ENCODE measurements around the gene FAF1.

FAF1 gene

GRCh38 chr1:50978144-50978851, 18.2 kb upstream of the FAF1 start:
- no peak for DNase-seq (ENCODE audit: low read depth)

- DNase-seq (ENCODE audit: low read depth): no peak
These were observed 17.6 kb upstream of the FAF1 start for GRCh38 chr1:50977575-50978143.

GRCh38 chr1:50976890-50977574, 17.0 kb upstream of the FAF1 start:
- DNase-seq (ENCODE audit: low read depth): no peak

GRCh38 chr1:50976111-50976889, 16.2 kb upstream of the FAF1 start:
- no peak for DNase-seq (ENCODE audit: low read depth)

DNA sequence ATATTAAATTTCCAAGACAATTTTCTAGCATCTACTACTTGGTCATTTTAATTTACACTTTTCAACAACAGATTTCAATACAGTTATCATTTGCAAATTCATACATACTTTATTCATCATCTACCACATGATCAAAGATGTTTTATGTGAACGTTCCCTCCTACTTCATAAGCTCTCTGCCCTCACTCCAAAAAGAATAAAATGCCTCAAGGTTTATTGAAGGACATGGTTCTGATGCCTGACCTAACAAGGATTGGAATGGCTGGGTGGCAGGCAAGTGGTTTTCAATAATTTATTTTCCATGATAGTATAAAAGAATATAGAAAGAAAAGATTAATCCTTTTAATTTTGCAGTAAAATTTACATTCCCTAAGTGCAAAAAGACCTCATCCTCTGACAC, 15.4 kb upstream of the FAF1 start:
- no peak for DNase-seq (ENCODE audit: low read depth)

GRCh38 chr1:50974618-50974935, 14.5 kb upstream of the FAF1 start:
- DNase-seq (ENCODE audit: low read depth): no peak

GRCh38 chr1:50973875-50974617, 14.0 kb upstream of the FAF1 start:
- DNase-seq (ENCODE audit: low read depth): no peak

DNA sequence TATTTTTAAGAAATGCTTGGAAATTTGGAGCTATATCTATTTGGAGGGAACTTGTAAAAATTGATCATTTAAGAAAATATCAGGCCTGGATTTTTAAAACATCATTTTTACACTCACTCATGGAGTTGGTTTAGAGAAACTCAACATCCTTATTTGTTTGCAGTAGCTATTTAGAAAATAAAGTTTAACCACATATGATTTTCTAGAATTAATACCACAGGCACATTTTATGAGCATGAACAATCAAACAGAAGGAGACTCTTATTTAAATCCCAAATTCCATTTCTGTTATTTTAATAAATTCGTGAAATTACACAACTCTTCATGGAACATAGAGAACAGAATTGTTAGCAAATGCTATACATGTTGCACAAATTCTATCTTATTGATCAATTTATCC, 13.2 kb upstream of the FAF1 start:
- no peak for DNase-seq (ENCODE audit: low read depth)

DNA sequence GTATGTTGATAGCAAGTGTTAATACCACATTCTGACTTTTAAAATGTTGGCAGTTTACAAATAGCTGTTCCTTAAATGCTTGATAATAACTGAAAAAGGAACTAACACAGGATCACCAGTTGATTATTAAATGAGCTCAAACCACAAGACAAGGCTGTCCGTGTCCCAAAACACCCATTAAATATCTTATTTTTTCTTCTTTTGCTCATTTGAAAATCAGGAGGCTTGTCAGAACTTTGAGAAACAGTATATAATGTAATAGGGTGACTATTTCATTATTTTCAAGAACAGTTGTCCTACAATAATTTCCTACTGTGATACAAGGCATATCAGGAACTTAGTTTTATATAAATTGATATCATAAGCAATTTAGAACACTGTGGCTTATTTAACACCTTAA, 12.7 kb upstream of the FAF1 start:
- DNase-seq (ENCODE audit: low read depth): no peak

DNA sequence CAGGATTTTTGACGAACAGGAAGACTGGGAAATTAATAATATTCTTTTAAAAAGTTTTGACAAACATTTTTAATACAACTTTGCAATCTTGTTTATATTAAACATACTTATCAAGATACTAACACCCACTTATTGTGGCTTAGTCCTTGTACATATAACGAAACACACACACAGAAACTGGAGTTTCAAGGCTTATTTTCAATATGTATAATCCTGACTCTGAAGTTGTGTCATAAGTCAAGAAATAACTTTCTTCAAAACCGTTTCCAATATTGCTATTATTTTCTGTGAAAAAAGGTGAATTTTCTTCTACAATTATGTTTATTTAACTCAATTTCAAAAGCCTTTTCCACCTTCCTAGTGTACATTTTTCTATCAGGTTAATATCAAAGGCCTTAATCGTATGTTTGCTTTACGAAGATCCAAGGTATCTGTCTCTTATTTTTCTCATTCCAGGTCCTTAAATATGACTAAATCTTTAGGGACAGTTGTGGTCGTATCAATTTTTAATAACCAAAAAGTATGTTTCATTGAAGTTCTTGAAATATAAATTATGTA, 11.8 kb upstream of the FAF1 start:
- DNase-seq (ENCODE audit: low read depth): no peak

DNA sequence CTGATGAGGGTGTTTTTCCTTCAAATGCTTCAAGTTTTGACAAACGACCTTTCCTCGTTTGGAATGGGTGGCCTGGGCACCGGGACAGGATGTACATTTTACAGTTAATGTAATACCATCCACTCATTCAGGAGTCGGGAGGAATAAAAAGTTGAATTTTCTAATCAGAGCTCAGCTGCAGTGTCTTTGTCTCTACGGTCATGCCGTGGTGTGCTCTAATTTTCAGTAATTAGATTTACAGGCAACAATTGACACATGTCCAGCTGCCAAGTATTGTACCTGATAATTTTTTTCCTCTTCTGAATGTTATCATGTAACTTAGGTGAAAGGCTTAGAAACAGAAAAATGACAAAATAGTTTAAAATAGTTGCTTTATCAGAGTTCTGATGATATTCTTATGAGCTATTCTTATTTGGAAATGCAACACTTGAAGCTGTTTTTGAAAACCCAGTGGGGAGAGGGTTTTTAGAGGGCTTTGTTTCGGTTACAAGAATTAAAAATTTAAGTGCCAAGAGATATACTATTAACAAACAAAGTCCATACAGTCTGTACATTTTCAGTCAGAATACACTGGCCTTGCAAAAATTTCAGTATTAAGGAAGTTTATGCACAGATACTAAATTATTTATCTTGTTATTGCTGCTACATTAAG, 11.0 kb upstream of the FAF1 start:
- DNase-seq (ENCODE audit: low read depth): no peak

DNA sequence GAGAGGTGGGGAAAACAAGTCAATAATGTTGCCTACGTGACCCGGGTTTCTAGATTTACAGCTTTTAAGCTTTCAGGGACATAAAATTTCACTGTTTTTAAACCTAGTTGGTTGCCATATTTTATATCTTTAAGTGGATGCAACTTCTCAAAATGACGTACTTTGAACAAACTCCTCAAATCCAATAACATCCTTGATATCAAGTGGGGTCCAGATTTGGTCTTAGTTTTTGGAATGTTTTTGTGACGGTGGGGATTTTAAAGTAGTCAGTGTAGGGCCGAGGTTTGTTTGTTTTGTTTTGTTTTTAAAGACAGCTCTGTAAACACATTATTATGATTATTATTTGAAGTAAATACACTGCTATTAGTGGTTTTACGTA, 10.4 kb upstream of the FAF1 start:
- DNase-seq (ENCODE audit: low read depth): no peak

GRCh38 chr1:50969611-50970508, 9.8 kb upstream of the FAF1 start, which contains the start of gene CDKN2C:
Gene CDKN2C (plus strand): TSS chr1:50970245. CDS start chr1:50970369, 124 bp downstream.
- peak; percentile 89 for DNase-seq (ENCODE audit: low read depth)

- no peak for DNase-seq (ENCODE audit: low read depth)
These were observed 8.9 kb upstream of the FAF1 start for GRCh38 chr1:50968821-50969610.

GRCh38 chr1:50968158-50968820, 8.2 kb upstream of the FAF1 start:
- DNase-seq (ENCODE audit: low read depth): peak; percentile 62

GRCh38 chr1:50967416-50968157, 7.5 kb upstream of the FAF1 start:
- DNase-seq (ENCODE audit: low read depth): no peak

- no peak for DNase-seq (ENCODE audit: low read depth)
These were observed 6.9 kb upstream of the FAF1 start for GRCh38 chr1:50966991-50967390.

- DNase-seq (ENCODE audit: low read depth): no peak
These were observed 4.8 kb upstream of the FAF1 start for GRCh38 chr1:50964863-50965262.
